Amniotic stem cell (primary cell): ENCODE measurements around the gene HBA1.
"Not testable (repeated sequence)": the region's sequence is repeated elsewhere in the genome, so short reads cannot be mapped to it uniquely, and the experiment has no call there.

Source experiments
- DNase-seq: peaks from one replicate; lab custom pipeline; 2025; lab: John Stamatoyannopoulos, UW

Gene HBA1

GRCh38 chr16:159136-159849, 17.2 kb upstream of the HBA1 start:
- DNase-seq: no peak

- DNase-seq: not testable (repeated sequence)
These were observed 16.2 kb upstream of the HBA1 start for GRCh38 chr16:160242-160641.

- no peak for DNase-seq
These were observed 15.7 kb upstream of the HBA1 start for GRCh38 chr16:160691-161190.

GRCh38 chr16:162271-162991, 14.0 kb upstream of the HBA1 start:
- no peak for DNase-seq

GRCh38 chr16:163139-163538, 13.3 kb upstream of the HBA1 start:
- DNase-seq: not testable (repeated sequence)

GRCh38 chr16:163696-164095, 12.8 kb upstream of the HBA1 start:
- not testable (repeated sequence) for DNase-seq

- DNase-seq: not testable (repeated sequence)
These were observed 12.2 kb upstream of the HBA1 start for GRCh38 chr16:164134-164823.

GRCh38 chr16:164827-165538, 11.5 kb upstream of the HBA1 start:
- no peak for DNase-seq

GRCh38 chr16:165539-166374, 10.7 kb upstream of the HBA1 start, which contains the start of gene HBM:
Gene HBM, plus strand, starts transcription at chr16:165978. Its CDS starts 20 bp downstream, at chr16:165998.
- DNase-seq: no peak

GRCh38 chr16:166375-167121, 9.9 kb upstream of the HBA1 start:
- DNase-seq: no peak

- DNase-seq: no peak
These were observed 9.3 kb upstream of the HBA1 start for GRCh38 chr16:167122-167690.

GRCh38 chr16:168424-168823, 8.1 kb upstream of the HBA1 start:
- no peak for DNase-seq

- DNase-seq: no peak
These were observed 7.5 kb upstream of the HBA1 start for GRCh38 chr16:169014-169413.

GRCh38 chr16:170088-170507, 6.4 kb upstream of the HBA1 start:
- not testable (repeated sequence) for DNase-seq

GRCh38 chr16:170788-171187, 5.7 kb upstream of the HBA1 start:
- no peak for DNase-seq

GRCh38 chr16:172374-172941, 4.0 kb upstream of the HBA1 start, which contains the start of gene HBA2:
Gene HBA2, plus strand, starts transcription at chr16:172876. Its CDS starts 37 bp downstream, at chr16:172913.
- not testable (repeated sequence) for DNase-seq

GRCh38 chr16:173211-173854, 3.1 kb upstream of the HBA1 start:
- not testable (repeated sequence) for DNase-seq

- DNase-seq: not testable (repeated sequence)
These were observed 2.3 kb upstream of the HBA1 start for GRCh38 chr16:173928-174769.
